ENCODE measurements around the gene METTL4.
"Not testable (repeated sequence)": the region's sequence is repeated elsewhere in the genome, so short reads cannot be mapped to it uniquely, and the experiment has no call there.

METTL4 gene

DNA sequence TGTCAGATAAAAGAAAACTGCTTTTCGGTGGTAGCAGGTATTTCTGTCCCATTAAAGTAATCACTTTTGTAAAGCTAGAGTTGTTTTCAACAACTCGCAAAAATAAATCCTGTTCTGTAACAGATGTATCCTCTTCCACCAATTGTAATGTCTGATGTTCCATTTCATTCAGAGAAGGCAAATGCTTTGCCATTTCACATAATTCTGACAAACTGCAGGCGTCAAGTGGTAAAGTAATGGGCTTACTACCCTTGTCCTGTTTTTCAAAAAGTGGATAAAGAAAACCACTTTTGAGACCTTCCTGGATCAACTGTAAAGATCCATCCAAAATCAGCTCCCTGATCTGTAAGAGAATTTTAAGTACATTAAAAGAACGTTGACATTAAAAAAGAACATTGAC, 16.6 kb downstream of the METTL4 start:
- ChIA-PET POLR2A (no interaction called here), CTCF (interaction anchor here (0.8 to 2.7 kb wide), 3 partner anchors 11 to 32 kb away, joined by 3 to 17 read pairs (median 3); no protein-coding TSS in a partner anchor)
- DNase-seq (ENCODE audit: extremely low spot score): no peak
- TF ChIP-seq, protein P1, sequence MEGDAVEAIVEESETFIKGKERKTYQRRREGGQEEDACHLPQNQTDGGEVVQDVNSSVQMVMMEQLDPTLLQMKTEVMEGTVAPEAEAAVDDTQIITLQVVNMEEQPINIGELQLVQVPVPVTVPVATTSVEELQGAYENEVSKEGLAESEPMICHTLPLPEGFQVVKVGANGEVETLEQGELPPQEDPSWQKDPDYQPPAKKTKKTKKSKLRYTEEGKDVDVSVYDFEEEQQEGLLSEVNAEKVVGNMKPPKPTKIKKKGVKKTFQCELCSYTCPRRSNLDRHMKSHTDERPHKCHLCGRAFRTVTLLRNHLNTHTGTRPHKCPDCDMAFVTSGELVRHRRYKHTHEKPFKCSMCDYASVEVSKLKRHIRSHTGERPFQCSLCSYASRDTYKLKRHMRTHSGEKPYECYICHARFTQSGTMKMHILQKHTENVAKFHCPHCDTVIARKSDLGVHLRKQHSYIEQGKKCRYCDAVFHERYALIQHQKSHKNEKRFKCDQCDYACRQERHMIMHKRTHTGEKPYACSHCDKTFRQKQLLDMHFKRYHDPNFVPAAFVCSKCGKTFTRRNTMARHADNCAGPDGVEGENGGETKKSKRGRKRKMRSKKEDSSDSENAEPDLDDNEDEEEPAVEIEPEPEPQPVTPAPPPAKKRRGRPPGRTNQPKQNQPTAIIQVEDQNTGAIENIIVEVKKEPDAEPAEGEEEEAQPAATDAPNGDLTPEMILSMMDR (IDR thresholded peaks at IDR 0.05; ENCODE audit: control extremely low read depth, extremely low read depth, low read depth, missing control alignments): no peak

DNA sequence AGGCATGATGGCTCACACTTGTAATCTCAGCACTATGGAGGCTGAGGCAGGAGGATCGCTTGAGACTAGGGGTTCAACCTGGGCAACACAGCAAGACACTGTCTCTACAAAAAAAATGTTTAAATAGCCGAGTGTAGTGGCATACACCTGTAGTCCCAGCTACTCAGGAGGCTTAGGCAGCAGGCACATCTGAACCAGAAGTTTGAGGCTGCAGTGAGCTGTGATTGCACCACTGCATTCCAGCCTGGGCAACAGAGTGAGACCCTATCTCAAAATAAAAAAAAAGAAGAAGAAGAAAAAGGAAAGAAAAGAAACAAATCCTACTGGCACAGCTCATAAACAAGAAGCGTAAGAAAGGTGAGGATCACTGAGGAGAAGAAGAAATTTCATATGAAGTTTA, 19.9 kb downstream of the METTL4 start:
- DNase-seq (ENCODE audit: extremely low spot score): no peak
- ChIA-PET CTCF (interaction anchor here (2.4 kb wide), 1 partner anchor 10 kb away, joined by 15 read pairs; no protein-coding TSS in a partner anchor), POLR2A (no interaction called here)
- TF ChIP-seq, protein P1 (IDR thresholded peaks at IDR 0.05; ENCODE audit: control extremely low read depth, extremely low read depth, low read depth, missing control alignments): no peak

DNA sequence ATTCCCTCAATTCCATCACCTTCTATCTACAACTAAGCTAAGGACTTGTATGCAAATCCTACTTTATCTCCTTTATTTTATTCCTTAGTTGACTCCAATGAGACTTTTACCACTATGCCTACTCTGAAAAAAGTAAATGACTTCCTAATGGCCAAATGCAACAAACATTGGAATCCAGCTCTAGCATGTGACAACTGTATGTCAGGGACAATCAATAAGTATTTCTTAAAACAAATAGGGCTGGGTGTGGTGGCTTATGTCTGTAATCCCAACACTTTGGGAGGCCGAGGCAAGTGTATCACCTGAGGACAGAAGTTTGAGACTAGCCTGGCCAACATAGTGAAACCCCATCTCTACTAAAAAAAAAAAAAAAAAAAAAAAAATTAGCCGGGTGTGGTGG, 21.8 kb downstream of the METTL4 start:
- POLR2A ChIA-PET: no interaction called here
- TF ChIP-seq, protein P1 (IDR thresholded peaks at IDR 0.05; ENCODE audit: control extremely low read depth, extremely low read depth, low read depth, missing control alignments): no peak
- CTCF ChIA-PET: interaction anchor here (1.5 to 3.8 kb wide), 4 partner anchors 8 to 1685 kb away, joined by 5 to 15 read pairs (median 10); no protein-coding TSS in a partner anchor
- no peak for DNase-seq (ENCODE audit: extremely low spot score)

DNA sequence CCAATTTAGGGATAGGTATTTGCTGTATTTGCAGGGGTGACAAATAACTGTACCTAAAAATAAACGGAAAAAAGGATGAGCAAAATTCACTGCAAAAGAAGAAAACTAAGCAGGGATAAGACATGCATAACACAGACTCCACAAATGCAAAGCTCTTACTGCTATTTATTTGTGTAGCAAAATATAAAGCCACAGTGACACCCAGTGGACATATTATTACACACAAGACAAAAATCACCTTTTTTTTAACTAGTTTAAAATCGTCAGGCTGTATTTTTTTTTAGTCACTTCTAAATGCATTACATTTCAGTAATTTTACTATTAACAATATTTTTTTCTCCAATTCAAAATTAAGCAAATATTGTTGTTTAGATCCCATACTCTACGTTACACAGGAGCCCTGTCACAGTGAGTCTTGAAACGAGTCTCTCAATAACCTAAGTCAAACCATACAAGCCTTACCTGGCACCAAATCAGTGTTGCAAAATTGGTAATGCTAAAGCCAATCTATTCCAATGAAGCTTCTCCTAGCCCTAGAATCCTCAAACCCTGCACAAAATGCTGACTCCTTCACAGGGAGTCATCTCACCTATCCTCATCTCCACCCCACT, 23.7 kb downstream of the METTL4 start:
- ChIA-PET CTCF (interaction anchor here (0.6 to 3.8 kb wide), 22 partner anchors 9 to 1808 kb away, joined by 3 to 19 read pairs (median 4); partner anchors contain the start of genes METTL4 and NDC80), POLR2A (no interaction called here)
- peak; percentile 23 for DNase-seq (ENCODE audit: extremely low spot score)
- TF ChIP-seq, protein P1 (IDR thresholded peaks at IDR 0.05; ENCODE audit: control extremely low read depth, extremely low read depth, low read depth, missing control alignments): peak; percentile 57

DNA sequence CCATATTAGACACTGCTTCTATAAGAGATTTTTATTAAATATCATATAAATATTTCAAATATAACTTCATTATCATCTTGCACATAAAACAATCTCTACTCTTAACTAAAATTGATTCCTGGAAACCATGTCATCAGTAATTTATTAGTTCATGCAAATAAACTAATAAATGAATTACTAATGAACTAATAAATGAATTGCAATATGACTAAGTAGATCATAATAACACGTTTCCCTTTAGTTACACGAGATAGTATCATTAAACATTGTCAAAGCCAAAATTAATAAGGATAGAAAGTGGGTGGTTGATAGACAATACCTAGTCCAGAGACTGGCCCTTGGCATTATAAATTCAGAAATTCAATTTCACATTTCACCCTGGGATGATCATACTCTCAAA, 26.1 kb downstream of the METTL4 start:
- ChIA-PET POLR2A (no interaction called here), CTCF (no interaction called here)
- DNase-seq (ENCODE audit: extremely low spot score): no peak
- TF ChIP-seq, protein P1 (IDR thresholded peaks at IDR 0.05; ENCODE audit: control extremely low read depth, extremely low read depth, low read depth, missing control alignments): no peak

DNA sequence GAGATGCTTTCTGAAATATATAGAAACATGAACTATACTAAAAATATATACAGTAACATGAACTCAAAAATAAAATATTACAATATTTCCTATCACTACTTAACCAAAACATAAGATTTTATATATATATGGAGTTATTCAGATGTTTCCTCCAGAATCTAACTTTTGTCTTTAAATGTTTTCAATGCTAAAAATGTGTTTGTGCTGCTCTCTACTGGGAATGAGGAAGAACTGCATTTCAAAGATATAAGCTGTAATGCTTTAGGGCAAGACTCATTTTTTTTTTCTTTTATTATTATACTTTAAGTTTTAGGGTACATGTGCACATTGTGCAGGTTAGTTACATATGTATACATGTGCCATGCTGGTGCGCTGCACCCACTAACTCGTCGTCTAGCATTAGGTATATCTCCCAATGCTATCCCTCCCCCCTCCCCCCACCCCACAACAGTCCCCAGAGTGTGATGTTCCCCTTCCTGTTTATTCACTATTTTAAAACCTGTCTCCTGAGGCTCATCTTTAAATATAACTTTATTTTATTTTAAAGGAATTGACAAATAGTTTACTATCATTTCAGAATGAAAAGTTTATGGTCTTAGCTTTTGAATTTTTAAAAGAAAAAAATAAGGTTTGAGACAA, 29.3 kb downstream of the METTL4 start:
- POLR2A ChIA-PET: not testable (repeated sequence)
- TF ChIP-seq, protein P1 (IDR thresholded peaks at IDR 0.05; ENCODE audit: control extremely low read depth, extremely low read depth, low read depth, missing control alignments): peak; percentile 79
- CTCF ChIA-PET: interaction anchor here (0.5 to 4.0 kb wide), 26 partner anchors 8 to 1917 kb away, joined by 3 to 43 read pairs (median 4); no protein-coding TSS in a partner anchor
- peak; percentile 26 for DNase-seq (ENCODE audit: extremely low spot score)
